H9 (cell line): ENCODE results near the gene UFC1. TPM values are rescaled to one million over a fixed set of nuclear protein-coding genes. Genes with fewer than 3 reads are reported as not detected.

Experiments
- DNase-seq: peaks from one replicate; pipeline ENCODE4 v3.0.0-alpha.2; 2017
- H2AFZ ChIP-seq: one replicate; pipeline ENCODE4 v1.6.1; 2013; ENCODE audit warnings: mild to moderate bottlenecking, low read length, control low read depth, moderate library complexity
- H2AK5ac ChIP-seq: 2 replicates; pipeline ENCODE4 v1.6.1; 2013; ENCODE audit warnings: low read length, control low read depth, mixed read lengths; ENCODE audit not compliant: insufficient read length
- H2BK120ac ChIP-seq: one replicate; pipeline ENCODE4 v1.6.1; 2013; ENCODE audit warnings: low read depth, mild to moderate bottlenecking, low read length, control low read depth, inconsistent platforms; ENCODE audit not compliant: poor library complexity, severe bottlenecking
- H2BK12ac ChIP-seq: 2 replicates; pipeline ENCODE4 v1.6.1; 2013; ENCODE audit warnings: low read length, control low read depth, mixed read lengths, low read depth; ENCODE audit not compliant: insufficient read length
- H2BK15ac ChIP-seq: 2 replicates; pipeline ENCODE4 v1.6.1; 2013; ENCODE audit warnings: low read depth, low read length, control low read depth
- H2BK20ac ChIP-seq: one replicate; pipeline ENCODE4 v1.6.1; 2013; ENCODE audit warnings: low read depth, mild to moderate bottlenecking, low read length, control low read depth, inconsistent platforms; ENCODE audit not compliant: poor library complexity, severe bottlenecking
- H2BK5ac ChIP-seq: 2 replicates; pipeline ENCODE4 v1.6.1; 2013; ENCODE audit warnings: low read length, control low read depth, mixed read lengths; ENCODE audit not compliant: insufficient read length
- H3K14ac ChIP-seq: 2 replicates; pipeline ENCODE4 v1.6.1; 2013; ENCODE audit warnings: low read length, control low read depth; ENCODE audit not compliant: insufficient read depth
- H3K18ac ChIP-seq: 2 replicates; pipeline ENCODE4 v1.6.1; 2013; ENCODE audit warnings: low read depth, mild to moderate bottlenecking, mixed read lengths, low read length, control low read depth; ENCODE audit not compliant: insufficient read length
- H3K23ac ChIP-seq: 2 replicates; pipeline ENCODE4 v1.6.1; 2013; ENCODE audit warnings: low read length, control low read depth, mixed read lengths, low read depth; ENCODE audit not compliant: insufficient read length
- H3K23me2 ChIP-seq: 2 replicates; pipeline ENCODE4 v1.6.1; 2013; ENCODE audit warnings: low read depth, mild to moderate bottlenecking, mixed read lengths, low read length, control low read depth; ENCODE audit not compliant: insufficient read length, poor library complexity, severe bottlenecking
- H3K27ac ChIP-seq: 2 replicates; pipeline ENCODE4 v1.5.1; 2013; ENCODE audit warnings: low read length, control low read depth, mixed read lengths, low read depth; ENCODE audit not compliant: insufficient read length
- H3K27me3 ChIP-seq: 2 replicates; pipeline ENCODE4 v1.6.1; 2013; ENCODE audit warnings: low read length, control low read depth, inconsistent platforms; ENCODE audit not compliant: insufficient read depth
- H3K4ac ChIP-seq: 2 replicates; pipeline ENCODE4 v1.6.1; 2013; ENCODE audit warnings: low read depth, mild to moderate bottlenecking, control low read depth, inconsistent platforms, low read length, moderate library complexity
- H3K4me1 ChIP-seq: 2 replicates; pipeline ENCODE4 v1.6.1; 2013; ENCODE audit warnings: low read length, control low read depth, inconsistent platforms; ENCODE audit not compliant: insufficient read depth
- H3K4me2 ChIP-seq: 2 replicates; pipeline ENCODE4 v1.6.1; 2013; ENCODE audit warnings: low read length, control low read depth, mixed read lengths; ENCODE audit not compliant: insufficient read length, insufficient read depth
- H3K56ac ChIP-seq: 2 replicates; pipeline ENCODE4 v1.6.1; 2013; ENCODE audit warnings: low read depth, mild to moderate bottlenecking, mixed read lengths, low read length, control low read depth; ENCODE audit not compliant: insufficient read length
- H3K79me1 ChIP-seq: 2 replicates; pipeline ENCODE4 v1.6.1; 2013; ENCODE audit warnings: low read depth, mild to moderate bottlenecking, moderate library complexity, low read length, control low read depth, inconsistent platforms; ENCODE audit not compliant: insufficient read depth, poor library complexity, severe bottlenecking
- H3K79me2 ChIP-seq: 2 replicates; pipeline ENCODE4 v1.6.1; 2013; ENCODE audit warnings: low read length, control low read depth, inconsistent platforms; ENCODE audit not compliant: insufficient read depth
- H3K9ac ChIP-seq: 2 replicates; pipeline ENCODE4 v1.6.1; 2013; ENCODE audit warnings: low read length, control low read depth, mixed read lengths; ENCODE audit not compliant: insufficient read length; ENCODE audit errors: extremely low read depth
- H3K9me3 ChIP-seq: one replicate; pipeline ENCODE4 v1.6.1; 2013; ENCODE audit warnings: low read depth, low read length, inconsistent platforms; ENCODE audit not compliant: control insufficient read depth
- H3T11ph ChIP-seq: one replicate; pipeline ENCODE4 v1.6.1; 2013; ENCODE audit warnings: mild to moderate bottlenecking, low read length, control low read depth, inconsistent platforms
- H4K20me1 ChIP-seq: one replicate; pipeline ENCODE4 v1.6.1; 2013; ENCODE audit not compliant: control insufficient read depth, insufficient read length, insufficient read depth
- H4K5ac ChIP-seq: 2 replicates; pipeline ENCODE4 v1.6.1; 2013; ENCODE audit warnings: low read depth, mild to moderate bottlenecking, mixed read lengths, low read length, control low read depth; ENCODE audit not compliant: insufficient read length
- H4K8ac ChIP-seq: replicated peaks from 2 replicates; pipeline ENCODE4 v1.6.1; 2013; ENCODE audit warnings: low read length, control low read depth, mixed read lengths, low read depth; ENCODE audit not compliant: insufficient read length
- H4K91ac ChIP-seq: 2 replicates; pipeline ENCODE4 v1.6.1; 2013; ENCODE audit warnings: low read depth, mild to moderate bottlenecking, moderate library complexity, mixed read lengths, low read length, control low read depth; ENCODE audit not compliant: insufficient read length
- H3K27ac Mint-ChIP-seq, 3 experiments: 2 replicates in 2 of 3; 3 replicates in 1 of 3; pipeline ENCODE4 v1.8.0; 2020 to 2021; ENCODE audit warnings: mixed read lengths in 3 of 3, mild to moderate bottlenecking in 1 of 3, moderate library complexity in 1 of 3
- H3K27me3 Mint-ChIP-seq: 2 replicates; pipeline ENCODE4 v1.8.0; 2021; ENCODE audit warnings: low read depth, mild to moderate bottlenecking, moderate library complexity, mixed read lengths
- H3K36me3 Mint-ChIP-seq, 3 experiments: 2 replicates in 2 of 3; 3 replicates in 1 of 3; pipeline ENCODE4 v1.8.0; 2020 to 2021; ENCODE audit warnings: low read depth in 3 of 3, mixed read lengths in 3 of 3; ENCODE audit not compliant: insufficient read depth in 1 of 3
- H3K4me1 Mint-ChIP-seq, 2 experiments: 2 replicates each; pipeline ENCODE4 v1.8.0; 2020; ENCODE audit warnings: mixed read lengths in 2 of 2
- H3K4me3 Mint-ChIP-seq, 2 experiments: 2 replicates in 1 of 2; 3 replicates in 1 of 2; pipeline ENCODE4 v1.8.0; 2020 to 2021; ENCODE audit warnings: mild to moderate bottlenecking in 2 of 2, mixed read lengths in 2 of 2, moderate library complexity in 1 of 2
- H3K9me3 Mint-ChIP-seq, 2 experiments: 2 replicates in 1 of 2; 3 replicates in 1 of 2; pipeline ENCODE4 v1.8.0; 2020; ENCODE audit warnings: mild to moderate bottlenecking in 2 of 2, mixed read lengths in 2 of 2, moderate library complexity in 1 of 2
- CTCF ChIP-seq: fragments of 200-600 bp; sonication (generic); conservative IDR thresholded peaks from 3 replicates; pipeline ENCODE4 v1.8.0; 2021; ENCODE audit warnings: antibody characterized with exemption, mild to moderate bottlenecking
- WGBS: extraction: QIAGEN DNeasy Blood & Tissue Kit; methylation state at CpG from one replicate; pipeline ENCODE4 v1.1.7; 2013; ENCODE audit warnings: missing lambda C conversion rate, low lambda C conversion rate, mixed read lengths; ENCODE audit not compliant: insufficient read length; ENCODE audit errors: extremely low coverage; 5-methylcytosine and 5-hydroxymethylcytosine counted together
- total RNA-seq: library from RNA; stranded (reverse); gene quantifications from 2 replicates; pipeline ENCODE4 v1.2.1, GENCODE V29; 2021

The UFC1 gene
- total RNA-seq, 1 experiment from 2014 or later = 93.4 TPM

- Histone ChIP-seq H2BK12ac (no peak overlapping the region), H3K14ac (peak overlapping the region; percentile 59; the same call in 1 of the 2 replicates), H2BK15ac (no peak overlapping the region), H3K4me1 (no peaks in the 10 kb centered on the region), H3K4me2 (peak overlapping the region; percentile 99), H2BK5ac (peak overlapping the region; percentile 20), H3K9ac (peak overlapping the region; percentile 82), H3K23me2 (peaks cover 13% of the 10 kb centered on the region), H4K91ac (no peak overlapping the region), H2AK5ac (no peak overlapping the region), H3K56ac (peak overlapping the region; percentile 18), H4K20me1 (no peaks in the 10 kb centered on the region), H2AFZ (peak overlapping the region; percentile 70), H4K5ac (no peak overlapping the region), H4K8ac (no peak overlapping the region), H3K79me2 (peaks cover 6% of the 10 kb centered on the region; the same call in 1 of the 2 replicates), H3K79me1 (peaks cover 8% of the 10 kb centered on the region), H3K23ac (no peak overlapping the region), H3K9me3 (no peaks in the 10 kb centered on the region), H2BK120ac (no peak overlapping the region), H3K27me3 (no peaks in the 10 kb centered on the region), H3T11ph (no peak overlapping the region), H3K4ac (no peak overlapping the region), H3K27ac (peak overlapping the region; percentile 92), H2BK20ac (no peak overlapping the region), H3K18ac (peak overlapping the region; percentile 67)
- Mint-ChIP-seq H3K4me3 (no peak overlapping the region), H3K9me3 (no peaks in the 10 kb centered on the region; a peak in 1 of 5 replicates), H3K27ac (no peak overlapping the region), H3K36me3 (peaks cover 3 to 22% (median 18%) of the 10 kb centered on the region in 3 experiments; a peak in 5 of 7 replicates), H3K27me3 (no peaks in the 10 kb centered on the region), H3K4me1 (peaks cover 18 to 19% of the 10 kb centered on the region in 2 experiments)
- no peak for DNase-seq
- WGBS = no CpG with 5 or more reads among the region's 11 CpGs
- no peak for TF ChIP-seq CTCF
These were observed 20.5 kb upstream of the UFC1 start for GRCh38 chr1:161133220-161133740.
